T-cell (primary cell): ENCODE measurements around the gene TAS2R50. TPM values are rescaled to one million over a fixed set of nuclear protein-coding genes. Genes with fewer than 3 reads are reported as not detected.
"Not testable (repeated sequence)": the region's sequence is repeated elsewhere in the genome, so short reads cannot be mapped to it uniquely, and the experiment has no call there.

Source experiments
- ATAC-seq, 4 experiments: fragments of 200-7000 bp in 3 of 4; fragments of 150-1000 bp in 1 of 4; cut with Tn5 transposase; replicated peaks in 1 of 4; 1 replicate in 3 of 4; 2 replicates in 1 of 4; pipeline ENCODE4 v1.10.0; 2021; ENCODE audit warnings: moderate library complexity in 3 of 4, mild to moderate bottlenecking in 2 of 4, moderate number of reproducible peaks in 1 of 4
- CTCF ChIA-PET, 2 donors: fragments of 300-600 bp; sonication (Branson Sonifier 250); formaldehyde crosslinking; loops; one replicate each; lab custom pipeline; 2022; ENCODE audit warnings: antibody characterized with exemption in 2 of 2; lab: Charles Lee
- POLR2A ChIA-PET, 2 donors: fragments of 300-600 bp; sonication (Branson Sonifier 250); formaldehyde crosslinking; loops; one replicate each; lab custom pipeline; 2022; ENCODE audit warnings: antibody characterized with exemption in 2 of 2; lab: Charles Lee
- DNase-seq, 35 experiments: peaks; one replicate each; pipeline versions ENCODE4 v3.0.0 to v3.0.0-alpha.2; 2013 to 2023
- H3K27ac ChIP-seq: one replicate; pipeline ENCODE4 v1.5.1; 2013; ENCODE audit warnings: low read length
- H3K27me3 ChIP-seq, 2 experiments: replicated peaks in 1 of 2; 1 replicate in 1 of 2; 2 replicates in 1 of 2; pipeline versions ENCODE4 v1.6.1 to v1.7.0; 2013; ENCODE audit warnings: low read length in 1 of 2, mixed read lengths in 1 of 2; ENCODE audit not compliant: control insufficient read depth in 2 of 2, insufficient read depth in 2 of 2; ENCODE audit errors: extremely low read depth in 1 of 2
- H3K36me3 ChIP-seq, 2 donors: 1 replicate in 1 of 2; 2 replicates in 1 of 2; pipeline versions ENCODE4 v1.6.1 to v1.7.0; 2013; ENCODE audit warnings: low read length in 1 of 2; ENCODE audit not compliant: control insufficient read depth in 2 of 2, insufficient read depth in 1 of 2; ENCODE audit errors: extremely low read depth in 1 of 2
- H3K4me1 ChIP-seq, 2 experiments: 1 replicate in 1 of 2; 2 replicates in 1 of 2; pipeline versions ENCODE4 v1.6.1 to v1.7.0; 2013; ENCODE audit warnings: low read length in 2 of 2, mixed read lengths in 1 of 2; ENCODE audit not compliant: insufficient read depth in 2 of 2, control insufficient read depth in 1 of 2; ENCODE audit errors: extremely low read depth in 1 of 2
- H3K4me3 ChIP-seq, 2 donors: 1 replicate in 1 of 2; 2 replicates in 1 of 2; pipeline versions ENCODE4 v1.5.1 to v1.7.0; 2013; ENCODE audit warnings: mild to moderate bottlenecking in 2 of 2, low read length in 1 of 2, moderate library complexity in 1 of 2; ENCODE audit not compliant: control insufficient read depth in 1 of 2; ENCODE audit errors: extremely low read depth in 1 of 2
- H3K9me3 ChIP-seq: 2 replicates; pipeline ENCODE4 v1.7.0; 2013
- H3K27ac Mint-ChIP-seq, 2 donors: one replicate each; pipeline ENCODE4 v1.8.0; 2020 to 2021; ENCODE audit warnings: mild to moderate bottlenecking in 2 of 2, mixed read lengths in 2 of 2
- H3K27me3 Mint-ChIP-seq, 2 donors: one replicate each; pipeline ENCODE4 v1.8.0; 2021 to 2022; ENCODE audit warnings: mixed read lengths in 2 of 2
- H3K36me3 Mint-ChIP-seq: one replicate; pipeline ENCODE4 v1.8.0; 2021; ENCODE audit warnings: mixed read lengths
- H3K4me1 Mint-ChIP-seq, 3 donors: one replicate each; pipeline ENCODE4 v1.8.0; 2020 to 2022; ENCODE audit warnings: mixed read lengths in 3 of 3, mild to moderate bottlenecking in 1 of 3
- H3K4me3 Mint-ChIP-seq, 3 donors: one replicate each; pipeline ENCODE4 v1.8.0; 2020 to 2022; ENCODE audit warnings: mild to moderate bottlenecking in 3 of 3, mixed read lengths in 3 of 3, moderate library complexity in 3 of 3
- H3K9me3 Mint-ChIP-seq, 3 donors: one replicate each; pipeline ENCODE4 v1.8.0; 2020 to 2022; ENCODE audit warnings: mixed read lengths in 3 of 3
- WGBS: methylation state at CpG from one replicate; pipeline ENCODE4 v1.1.5; 2013; ENCODE audit warnings: missing lambda C conversion rate; ENCODE audit not compliant: insufficient coverage; 5-methylcytosine and 5-hydroxymethylcytosine counted together
- total RNA-seq, 35 experiments: library from RNA in 6 of 35; stranded (reverse) in 6 of 35; fragments of 120-200 nt in 1 of 35; gene quantifications; one replicate each; pipeline versions ENCODE4 v1.2.1 to v1.2.4 and lab custom pipeline; 2013 to 2026

Gene TAS2R50, protein sequence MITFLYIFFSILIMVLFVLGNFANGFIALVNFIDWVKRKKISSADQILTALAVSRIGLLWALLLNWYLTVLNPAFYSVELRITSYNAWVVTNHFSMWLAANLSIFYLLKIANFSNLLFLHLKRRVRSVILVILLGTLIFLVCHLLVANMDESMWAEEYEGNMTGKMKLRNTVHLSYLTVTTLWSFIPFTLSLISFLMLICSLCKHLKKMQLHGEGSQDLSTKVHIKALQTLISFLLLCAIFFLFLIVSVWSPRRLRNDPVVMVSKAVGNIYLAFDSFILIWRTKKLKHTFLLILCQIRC
- total RNA-seq, result 1 to 10 TPM in 4 of 5 donors, under 1 TPM in 1; 0.61 to 2.2 (median 1.5) TPM
- total RNA-seq (2013), result 4.6 TPM
- total RNA-seq (lab: John Stamatoyannopoulos, UW), result 0 to 1.5 (median 0.32) reads per million in 29 experiments

DNA sequence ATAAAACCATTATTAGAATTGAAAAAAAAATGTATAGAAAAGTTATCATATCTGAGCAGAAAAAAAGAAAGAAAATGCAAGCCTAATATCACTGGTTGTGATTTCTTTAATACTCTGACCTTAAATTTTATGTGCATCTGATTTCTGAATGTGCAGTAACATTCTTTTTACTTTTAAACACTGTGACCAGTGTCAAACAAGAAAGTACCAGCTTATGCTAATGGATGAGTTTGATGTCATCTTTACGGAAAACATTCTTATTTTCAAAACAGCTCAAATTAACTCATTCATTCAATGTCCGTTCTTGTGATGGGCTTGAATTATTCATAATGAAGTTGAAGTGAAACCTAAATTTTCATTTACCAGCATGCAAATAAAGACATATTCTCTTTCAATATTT lies at the start of gene TAS2R50:
Gene TAS2R50 (minus strand): TSS at position 101 of the 400 bp plus-strand sequence. CDS start 52 bp downstream, at position 49.
- ATAC-seq, result no peak
- peaks cover 14 to 15% of the 10 kb centered on the region in 2 experiments for H3K4me1 ChIP-seq
- peaks cover 0 to 4% of the 10 kb centered on the region in 2 donors for H3K36me3 ChIP-seq
- H3K27me3 Mint-ChIP-seq, result no peaks in the 10 kb centered on the region
- H3K27ac ChIP-seq, result no peak within 1 kb of the TSS
- no peak within 1 kb of the TSS for H3K4me3 Mint-ChIP-seq
- no peak within 1 kb of the TSS for H3K4me3 ChIP-seq
- ChIA-PET POLR2A (no interaction called here), CTCF (no interaction called here)
- H3K4me1 Mint-ChIP-seq, result peaks cover 13 to 27% (median 27%) of the 10 kb centered on the region in 3 donors
- no peak for DNase-seq
- peaks cover 2% of the 10 kb centered on the region for H3K9me3 ChIP-seq
- H3K27me3 ChIP-seq, result no peaks in the 10 kb centered on the region
- H3K36me3 Mint-ChIP-seq, result peaks cover 16% of the 10 kb centered on the region
- H3K27ac Mint-ChIP-seq, result no peak within 1 kb of the TSS
- H3K9me3 Mint-ChIP-seq, result peaks cover 0 to 11% (median 10%) of the 10 kb centered on the region in 3 donors
- WGBS, result no CpG with 5 or more reads among the region's 2 CpGs

DNA sequence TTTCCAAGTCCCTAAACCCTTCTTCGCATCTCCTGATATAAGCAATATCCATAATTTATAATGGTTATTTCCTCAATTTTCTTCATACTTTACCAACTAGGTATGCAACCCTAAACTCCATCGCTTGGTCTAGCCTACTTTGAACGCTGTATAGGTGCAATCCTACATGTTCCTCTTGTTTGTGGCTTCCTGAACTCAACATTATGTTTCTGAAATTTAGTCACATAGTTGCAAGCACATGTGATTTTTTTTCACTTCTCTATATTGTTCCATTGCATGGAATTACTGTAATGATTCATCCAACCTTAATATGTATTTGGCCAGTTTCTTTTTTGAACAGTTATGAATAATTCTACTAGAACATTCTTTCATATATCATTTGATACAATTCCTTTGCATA lies 47.2 kb upstream of the TAS2R50 start:
- not testable (repeated sequence) for ATAC-seq

DNA sequence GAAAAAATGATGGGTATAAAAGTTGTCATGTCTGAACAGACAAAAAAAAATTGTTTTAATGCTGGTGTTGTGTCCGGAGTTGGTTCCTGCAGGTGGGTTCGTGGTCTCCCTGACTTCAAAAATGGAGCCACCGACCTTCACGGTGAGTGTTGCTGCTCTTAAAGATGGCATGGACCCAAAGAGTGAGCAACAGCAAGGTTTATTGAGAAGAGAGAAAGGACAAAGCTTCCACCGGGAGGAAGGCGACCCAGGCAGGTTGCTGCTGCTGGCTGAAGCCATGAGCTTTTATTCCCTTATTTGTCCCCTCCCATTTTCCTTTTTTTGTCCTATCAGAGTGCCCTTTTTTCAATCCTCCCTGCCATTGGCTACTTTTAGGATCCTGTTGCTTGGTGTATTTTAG lies 44.6 kb upstream of the TAS2R50 start, which contains the start of gene TAS2R31:
Gene TAS2R31 (minus strand): TSS at position 101 of the 400 bp plus-strand sequence. CDS start 72 bp downstream, at position 29.
- H3K36me3 Mint-ChIP-seq, result peaks cover 49% of the 10 kb centered on the region
- H3K36me3 ChIP-seq, result peaks cover 0 to 14% of the 10 kb centered on the region in 2 donors
- H3K27me3 Mint-ChIP-seq, result no peaks in the 10 kb centered on the region
- H3K9me3 Mint-ChIP-seq, result no peaks in the 10 kb centered on the region
- DNase-seq (no peak), ATAC-seq (no peak)
- H3K27ac ChIP-seq, result no peak within 1 kb of the TSS
- H3K27me3 ChIP-seq, result no peaks in the 10 kb centered on the region
- peaks cover 0 to 5% (median 0%) of the 10 kb centered on the region in 3 donors for H3K4me1 Mint-ChIP-seq
- ChIA-PET POLR2A (no interaction called here), CTCF (no interaction called here)
- WGBS, result 100% methylated on average over 4 of the region's 6 CpGs
- H3K4me1 ChIP-seq, result no peaks in the 10 kb centered on the region
- H3K4me3 ChIP-seq, result no peak within 1 kb of the TSS
- H3K9me3 ChIP-seq, result no peaks in the 10 kb centered on the region
- H3K4me3 Mint-ChIP-seq, result no peak within 1 kb of the TSS
- H3K27ac Mint-ChIP-seq, result no peak within 1 kb of the TSS

More for the DNA sequence above, 47.2 kb upstream of the TAS2R50 start:
- H3K27me3 Mint-ChIP-seq, CTCF ChIA-PET, H3K36me3 ChIP-seq, H3K4me3 Mint-ChIP-seq, H3K4me3 ChIP-seq, H3K4me1 ChIP-seq, H3K27me3 ChIP-seq, H3K4me1 Mint-ChIP-seq, POLR2A ChIA-PET, DNase-seq, H3K9me3 Mint-ChIP-seq, H3K27ac Mint-ChIP-seq, H3K27ac ChIP-seq, H3K9me3 ChIP-seq: not testable (repeated sequence)
- H3K36me3 Mint-ChIP-seq, result peaks cover 40% of the 10 kb centered on the region
- WGBS, result no CpG with 5 or more reads among the region's 3 CpGs

- Mint-ChIP-seq H3K36me3 (peaks cover 52% of the 10 kb centered on the region), H3K9me3 (peaks cover 5 to 7% (median 5%) of the 10 kb centered on the region in 3 donors), H3K4me1 (peaks cover 0 to 2% (median 0%) of the 10 kb centered on the region in 3 donors), H3K27ac (no peak overlapping the region), H3K4me3 (no peak overlapping the region), H3K27me3 (no peaks in the 10 kb centered on the region)
- no peak for DNase-seq
- Histone ChIP-seq H3K27me3 (no peaks in the 10 kb centered on the region), H3K27ac (no peak overlapping the region), H3K4me1 (no peaks in the 10 kb centered on the region), H3K36me3 (peaks cover 0 to 11% of the 10 kb centered on the region in 2 donors), H3K4me3 (no peak overlapping the region), H3K9me3 (no peaks in the 10 kb centered on the region)
- POLR2A ChIA-PET, result no interaction called here
- 100% methylated on average over 2 of the region's 6 CpGs for WGBS
- no peak for ATAC-seq
- CTCF ChIA-PET, result no interaction called here
These were observed 39.4 kb upstream of the TAS2R50 start for GRCh38 chr12:11026118-11026517.

DNA sequence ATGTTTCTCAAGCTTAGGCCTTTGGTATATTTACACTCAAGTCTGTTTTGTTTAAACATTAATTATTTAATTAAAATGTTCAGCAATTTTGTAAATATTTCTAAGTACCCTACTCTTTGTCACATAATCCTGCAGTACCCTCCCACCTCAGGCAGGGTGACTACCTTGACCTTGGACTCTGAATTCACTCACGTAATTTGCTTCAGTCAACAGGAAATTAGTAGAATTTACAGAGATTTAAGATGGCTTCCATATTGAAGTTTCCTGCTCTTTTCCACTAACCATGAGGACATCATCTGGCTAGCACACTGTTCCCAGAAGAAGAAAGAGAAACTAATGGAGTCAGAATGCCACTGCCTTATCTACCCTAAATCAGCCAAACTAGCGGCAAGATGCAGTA lies 36.7 kb upstream of the TAS2R50 start:
- ATAC-seq (no peak), DNase-seq (no peak)
- Histone ChIP-seq H3K9me3 (no peaks in the 10 kb centered on the region), H3K27me3 (no peaks in the 10 kb centered on the region), H3K4me1 (no peaks in the 10 kb centered on the region), H3K4me3 (no peak overlapping the region), H3K27ac (no peak overlapping the region), H3K36me3 (peaks cover 0 to 11% of the 10 kb centered on the region in 2 donors)
- H3K4me3 Mint-ChIP-seq, result no peak overlapping the region
- no peaks in the 10 kb centered on the region for H3K27me3 Mint-ChIP-seq
- no CpG with 5 or more reads among the region's 2 CpGs for WGBS
- ChIA-PET CTCF (no interaction called here), POLR2A (no interaction called here)
- H3K36me3 Mint-ChIP-seq, result peaks cover 49% of the 10 kb centered on the region
- H3K27ac Mint-ChIP-seq, result no peak overlapping the region
- H3K4me1 Mint-ChIP-seq, result peaks cover 0 to 2% (median 0%) of the 10 kb centered on the region in 3 donors
- H3K9me3 Mint-ChIP-seq, result peaks cover 5 to 7% (median 5%) of the 10 kb centered on the region in 3 donors

DNA sequence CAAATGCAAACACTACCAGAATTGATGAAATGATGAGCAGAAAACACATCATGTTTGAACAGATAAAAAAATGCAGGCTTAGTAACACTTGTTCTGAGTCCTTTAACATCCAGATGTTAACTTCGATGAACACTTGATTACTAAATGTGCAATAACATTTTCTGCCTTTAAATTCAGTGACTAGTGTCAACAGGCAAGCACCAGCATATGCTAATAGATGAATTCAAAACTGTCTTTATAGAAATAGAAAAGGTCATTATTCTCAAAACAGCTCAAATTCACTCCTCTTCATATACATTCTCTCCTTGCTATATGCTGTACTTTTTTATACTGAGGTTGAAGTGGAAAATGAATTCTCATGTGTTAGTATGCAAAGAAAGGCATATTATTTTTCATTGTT lies 35.8 kb upstream of the TAS2R50 start, which contains the start of gene TAS2R19:
Gene TAS2R19 (minus strand): TSS at position 101 of the 400 bp plus-strand sequence. CDS start 49 bp downstream, at position 52.
- H3K27ac Mint-ChIP-seq, result no peak within 1 kb of the TSS
- Histone ChIP-seq H3K27me3 (no peaks in the 10 kb centered on the region), H3K4me3 (no peak within 1 kb of the TSS), H3K27ac (no peak within 1 kb of the TSS), H3K4me1 (no peaks in the 10 kb centered on the region), H3K9me3 (no peaks in the 10 kb centered on the region), H3K36me3 (peaks cover 0 to 3% of the 10 kb centered on the region in 2 donors)
- DNase-seq (no peak), ATAC-seq (no peak)
- no peaks in the 10 kb centered on the region for H3K27me3 Mint-ChIP-seq
- H3K36me3 Mint-ChIP-seq, result peaks cover 45% of the 10 kb centered on the region
- H3K9me3 Mint-ChIP-seq, result peaks cover 5 to 7% (median 5%) of the 10 kb centered on the region in 3 donors
- WGBS, result no CpG with 5 or more reads among the region's 1 CpG
- POLR2A ChIA-PET, result no interaction called here
- no peak within 1 kb of the TSS for H3K4me3 Mint-ChIP-seq
- H3K4me1 Mint-ChIP-seq, result peaks cover 0 to 2% (median 0%) of the 10 kb centered on the region in 3 donors
- CTCF ChIA-PET, result no interaction called here
